Measurements from ENCODE around the gene CDH11.

DNA sequence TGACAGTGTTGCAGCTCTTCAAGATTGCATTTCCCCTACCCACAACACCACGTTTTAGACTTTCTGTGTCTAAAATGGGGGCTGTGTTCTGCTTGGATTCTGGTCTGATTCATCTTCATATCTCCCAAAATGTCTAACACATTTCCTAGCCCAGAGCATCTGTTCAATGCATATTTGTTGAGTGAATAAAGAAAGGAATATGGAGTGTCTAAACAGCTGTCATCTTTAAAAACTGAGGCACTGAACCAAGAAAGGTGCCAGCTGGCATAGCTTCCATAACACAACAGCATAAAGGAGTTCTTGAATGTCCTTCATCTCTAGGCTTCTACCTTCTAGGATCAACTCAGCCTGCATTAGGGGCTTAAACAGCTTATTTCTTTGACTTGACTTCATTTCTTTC is 67.4 kb downstream of the CDH11 start:
- TF ChIP-seq, protein P1, sequence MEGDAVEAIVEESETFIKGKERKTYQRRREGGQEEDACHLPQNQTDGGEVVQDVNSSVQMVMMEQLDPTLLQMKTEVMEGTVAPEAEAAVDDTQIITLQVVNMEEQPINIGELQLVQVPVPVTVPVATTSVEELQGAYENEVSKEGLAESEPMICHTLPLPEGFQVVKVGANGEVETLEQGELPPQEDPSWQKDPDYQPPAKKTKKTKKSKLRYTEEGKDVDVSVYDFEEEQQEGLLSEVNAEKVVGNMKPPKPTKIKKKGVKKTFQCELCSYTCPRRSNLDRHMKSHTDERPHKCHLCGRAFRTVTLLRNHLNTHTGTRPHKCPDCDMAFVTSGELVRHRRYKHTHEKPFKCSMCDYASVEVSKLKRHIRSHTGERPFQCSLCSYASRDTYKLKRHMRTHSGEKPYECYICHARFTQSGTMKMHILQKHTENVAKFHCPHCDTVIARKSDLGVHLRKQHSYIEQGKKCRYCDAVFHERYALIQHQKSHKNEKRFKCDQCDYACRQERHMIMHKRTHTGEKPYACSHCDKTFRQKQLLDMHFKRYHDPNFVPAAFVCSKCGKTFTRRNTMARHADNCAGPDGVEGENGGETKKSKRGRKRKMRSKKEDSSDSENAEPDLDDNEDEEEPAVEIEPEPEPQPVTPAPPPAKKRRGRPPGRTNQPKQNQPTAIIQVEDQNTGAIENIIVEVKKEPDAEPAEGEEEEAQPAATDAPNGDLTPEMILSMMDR (IDR thresholded peaks at IDR 0.05) = no peak
- TF ChIP-seq POLR2AphosphoS5 (IDR thresholded peaks at IDR 0.05) (no peak), EP300 (IDR thresholded peaks at IDR 0.05) (no peak), POLR2A (IDR thresholded peaks at IDR 0.05; ENCODE audit: low read depth) (no peak)
